Prostate gland (tissue), 2 donors: ENCODE measurements around the gene KLF13. TPM values are rescaled to one million over a fixed set of nuclear protein-coding genes. Genes with fewer than 3 reads are reported as not detected.
A peak's percentile ranks its signal among the peaks of the same experiment; 100 is the strongest.

Experiments used
- DNase-seq: peaks from one replicate; pipeline ENCODE4 v3.0.0-alpha.2; 2019; ENCODE audit warnings: low spot score
- H3K27ac ChIP-seq, 2 donors: fragments of 200-600 bp; sonication (generic); 2 replicates each; pipeline ENCODE4 v1.5.1; 2017 to 2019
- H3K27me3 ChIP-seq: fragments of 200-600 bp; sonication (generic); replicated peaks from 2 replicates; pipeline ENCODE4 v1.5.1; 2019; ENCODE audit not compliant: insufficient read depth
- H3K36me3 ChIP-seq, 2 donors: fragments of 200-600 bp; sonication (generic); 1 replicate in 1 of 2; 2 replicates in 1 of 2; pipeline versions ENCODE4 v1.5.1 to v1.8.1; 2017 to 2019
- H3K4me1 ChIP-seq: fragments of 200-600 bp; sonication (generic); replicated peaks from 2 replicates; pipeline ENCODE4 v1.5.1; 2019
- H3K4me3 ChIP-seq, 2 donors: fragments of 200-600 bp; sonication (generic); 2 replicates each; pipeline ENCODE4 v1.5.1; 2017 to 2019
- H3K9me3 ChIP-seq: fragments of 200-600 bp; sonication (generic); 2 replicates; pipeline ENCODE4 v1.5.1; 2017
- POLR2A ChIP-seq: fragments of 450-650 bp; IDR thresholded peaks from one replicate; pipeline ENCODE4 v1.6.1; 2016; ENCODE audit warnings: antibody characterized with exemption, mild to moderate bottlenecking
- POLR2AphosphoS5 ChIP-seq: sonication (generic); formaldehyde crosslinking; IDR thresholded peaks from one replicate; pipeline ENCODE4 v1.6.1; 2017; ENCODE audit warnings: antibody characterized with exemption
- WGBS: methylation state at CpG from one replicate; pipeline ENCODE4 v1.1.5; 2018; 5-methylcytosine and 5-hydroxymethylcytosine counted together
- intact Hi-C: fragments of 100-400 bp; cut with DNase I; formaldehyde crosslinking; loops from one replicate; pipeline ENCODE4 v1.14.2; 2022
- total RNA-seq, 2 donors: library from RNA; depleted of rRNA; stranded (reverse); fragments of >200 nt; gene quantifications; one replicate each; pipeline ENCODE4 v1.1.0, GENCODE V29; 2016
- TF ChIP-seq, protein P1 (sequence below), 4 experiments: fragments of 200-600 bp in 2 of 4; fragments of 450-650 bp in 2 of 4; sonication (generic) in 2 of 4; IDR thresholded peaks; 1 replicate in 3 of 4; 2 replicates in 1 of 4; pipeline ENCODE4 v1.5.1; 2016 to 2019; ENCODE audit warnings: antibody characterized with exemption in 4 of 4, mild to moderate bottlenecking in 2 of 4, moderate library complexity in 2 of 4

Gene KLF13
- total RNA-seq, 2 donors from 2014 or later, result 16.6 to 56.5 TPM

DNA sequence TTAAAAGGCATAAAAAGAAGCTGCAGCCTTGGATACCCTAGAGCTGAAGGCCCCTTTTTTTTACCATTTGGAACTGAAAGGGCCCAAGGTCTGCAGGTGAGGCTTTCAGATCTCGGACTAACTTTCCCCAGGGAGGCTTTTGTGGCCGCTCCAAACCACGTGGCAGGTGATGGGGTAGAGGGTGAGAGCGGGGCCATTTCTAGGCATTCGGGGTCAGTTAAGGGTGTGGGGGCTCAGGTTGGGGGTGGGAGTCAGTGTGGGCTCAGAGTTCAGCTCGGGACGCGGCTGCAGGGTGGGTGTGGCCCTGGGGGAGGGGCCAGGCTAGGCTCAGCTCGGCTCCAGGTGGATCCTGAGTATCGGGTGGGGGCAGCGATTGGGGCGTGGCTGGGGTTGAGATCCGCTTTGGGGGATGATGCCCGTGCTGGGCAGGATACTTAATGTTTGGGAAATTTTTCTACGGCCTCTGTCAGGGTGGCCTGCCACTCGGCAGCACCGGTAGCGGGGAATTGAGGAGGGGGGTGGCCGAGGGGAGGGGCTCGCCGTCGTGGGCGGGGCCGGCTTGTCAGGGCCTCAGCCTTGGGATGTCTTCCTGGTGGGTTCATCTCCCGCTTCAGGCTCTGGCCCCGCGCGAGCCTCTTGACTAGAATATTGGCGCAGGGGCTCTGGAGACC, 2.5 kb downstream of the KLF13 start:
- 20% methylated on average over 29 of the region's 29 CpGs for WGBS
- H3K4me3 ChIP-seq, result peak overlapping the region; percentile 90 to 96
- no peaks in the 10 kb centered on the region for H3K9me3 ChIP-seq
- TF ChIP-seq POLR2A (no peak), POLR2AphosphoS5 (no peak)
- TF ChIP-seq, protein P1, sequence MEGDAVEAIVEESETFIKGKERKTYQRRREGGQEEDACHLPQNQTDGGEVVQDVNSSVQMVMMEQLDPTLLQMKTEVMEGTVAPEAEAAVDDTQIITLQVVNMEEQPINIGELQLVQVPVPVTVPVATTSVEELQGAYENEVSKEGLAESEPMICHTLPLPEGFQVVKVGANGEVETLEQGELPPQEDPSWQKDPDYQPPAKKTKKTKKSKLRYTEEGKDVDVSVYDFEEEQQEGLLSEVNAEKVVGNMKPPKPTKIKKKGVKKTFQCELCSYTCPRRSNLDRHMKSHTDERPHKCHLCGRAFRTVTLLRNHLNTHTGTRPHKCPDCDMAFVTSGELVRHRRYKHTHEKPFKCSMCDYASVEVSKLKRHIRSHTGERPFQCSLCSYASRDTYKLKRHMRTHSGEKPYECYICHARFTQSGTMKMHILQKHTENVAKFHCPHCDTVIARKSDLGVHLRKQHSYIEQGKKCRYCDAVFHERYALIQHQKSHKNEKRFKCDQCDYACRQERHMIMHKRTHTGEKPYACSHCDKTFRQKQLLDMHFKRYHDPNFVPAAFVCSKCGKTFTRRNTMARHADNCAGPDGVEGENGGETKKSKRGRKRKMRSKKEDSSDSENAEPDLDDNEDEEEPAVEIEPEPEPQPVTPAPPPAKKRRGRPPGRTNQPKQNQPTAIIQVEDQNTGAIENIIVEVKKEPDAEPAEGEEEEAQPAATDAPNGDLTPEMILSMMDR (IDR thresholded peaks at IDR 0.05), result no peak
- H3K4me1 ChIP-seq, result peaks cover 9% of the 10 kb centered on the region
- peak overlapping the region; percentile 97 to 99 for H3K27ac ChIP-seq
- H3K27me3 ChIP-seq, result no peaks in the 10 kb centered on the region
- no peak for DNase-seq
- intact Hi-C loops, result loop anchor here (5.0 to 10.0 kb wide), 4 partner anchors 38 to 424 kb away; partner anchors contain the start of gene FAN1
- H3K36me3 ChIP-seq, result no peaks in the 10 kb centered on the region

DNA sequence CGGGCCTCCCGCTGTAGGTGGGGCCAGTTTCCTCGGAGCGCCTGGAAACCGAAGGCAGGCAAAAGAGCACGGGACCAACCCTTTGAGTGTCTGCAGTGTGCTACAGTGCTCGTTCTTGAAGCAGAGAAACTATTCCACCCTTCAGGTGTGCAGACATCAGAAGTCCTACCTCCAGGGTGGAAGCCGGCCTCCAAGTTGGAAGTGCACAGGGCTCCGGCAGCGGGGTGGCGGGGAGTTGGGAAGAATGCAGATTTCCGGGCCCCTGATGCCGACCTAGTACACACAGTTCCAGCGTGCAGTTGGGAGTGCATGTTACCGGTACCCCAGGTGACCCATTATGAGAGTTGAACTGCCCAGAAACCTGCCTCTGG, 3.0 kb downstream of the KLF13 start:
- H3K27ac ChIP-seq, result peak overlapping the region; percentile 97 to 99
- WGBS, result 63% methylated on average over 15 of the region's 15 CpGs
- no peaks in the 10 kb centered on the region for H3K9me3 ChIP-seq
- TF ChIP-seq, protein P1 (IDR thresholded peaks at IDR 0.05), result no peak
- TF ChIP-seq POLR2AphosphoS5 (no peak), POLR2A (no peak)
- no peaks in the 10 kb centered on the region for H3K36me3 ChIP-seq
- intact Hi-C loops, result loop anchor here (5.0 to 10.0 kb wide), 4 partner anchors 38 to 425 kb away; partner anchors contain the start of gene FAN1
- H3K27me3 ChIP-seq, result no peaks in the 10 kb centered on the region
- no peak for DNase-seq
- H3K4me1 ChIP-seq, result peaks cover 11% of the 10 kb centered on the region
- peak overlapping the region in 1 of 2 donors; percentile 96 for H3K4me3 ChIP-seq

- peaks cover 14% of the 10 kb centered on the region for H3K4me1 ChIP-seq
- 74% methylated on average over 10 of the region's 10 CpGs for WGBS
These were observed 3.6 kb downstream of the KLF13 start for GRCh38 chr15:31330111-31330785.

DNA sequence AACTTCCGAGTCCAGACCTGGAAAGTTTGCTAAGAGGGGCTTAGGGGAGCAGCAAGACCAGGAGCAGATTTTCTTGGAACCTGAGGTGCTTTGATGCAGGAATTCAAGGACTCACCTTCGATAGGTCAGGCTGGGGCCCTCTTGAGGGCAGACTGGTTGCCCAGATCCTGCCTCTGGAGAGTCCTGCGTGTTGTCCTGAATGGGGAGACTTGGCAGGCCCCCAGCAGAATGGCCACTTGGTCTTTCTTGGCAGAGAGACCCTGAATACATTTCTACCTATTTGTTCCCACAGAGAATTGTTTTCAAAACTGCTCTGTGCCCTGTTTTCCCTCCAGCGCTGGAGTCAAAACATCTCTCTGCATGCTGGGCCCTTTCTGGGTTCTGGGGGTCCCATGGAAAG, 4.2 kb downstream of the KLF13 start:
- intact Hi-C loops, result no loop called here
- no peak for DNase-seq
- Histone ChIP-seq H3K9me3 (no peaks in the 10 kb centered on the region), H3K4me1 (peaks cover 17% of the 10 kb centered on the region), H3K36me3 (no peaks in the 10 kb centered on the region), H3K27ac (peak overlapping the region in 1 of 2 donors; percentile 99), H3K27me3 (no peaks in the 10 kb centered on the region), H3K4me3 (no peak overlapping the region)
- no peak for TF ChIP-seq POLR2A
- TF ChIP-seq POLR2AphosphoS5, result no peak
- TF ChIP-seq, protein P1 (IDR thresholded peaks at IDR 0.05), result no peak
- WGBS, result 76% methylated on average over 4 of the region's 4 CpGs

More at GRCh38 chr15:31330111-31330785, 3.6 kb downstream of the KLF13 start:
- intact Hi-C loops, result no loop called here
- H3K9me3 ChIP-seq, result no peaks in the 10 kb centered on the region
- H3K4me3 ChIP-seq, result no peak overlapping the region
- no peak for DNase-seq
- H3K27me3 ChIP-seq, result no peaks in the 10 kb centered on the region
- no peaks in the 10 kb centered on the region for H3K36me3 ChIP-seq
- TF ChIP-seq, protein P1 (IDR thresholded peaks at IDR 0.05), result no peak
- H3K27ac ChIP-seq, result peak overlapping the region; percentile 97 to 99

DNA sequence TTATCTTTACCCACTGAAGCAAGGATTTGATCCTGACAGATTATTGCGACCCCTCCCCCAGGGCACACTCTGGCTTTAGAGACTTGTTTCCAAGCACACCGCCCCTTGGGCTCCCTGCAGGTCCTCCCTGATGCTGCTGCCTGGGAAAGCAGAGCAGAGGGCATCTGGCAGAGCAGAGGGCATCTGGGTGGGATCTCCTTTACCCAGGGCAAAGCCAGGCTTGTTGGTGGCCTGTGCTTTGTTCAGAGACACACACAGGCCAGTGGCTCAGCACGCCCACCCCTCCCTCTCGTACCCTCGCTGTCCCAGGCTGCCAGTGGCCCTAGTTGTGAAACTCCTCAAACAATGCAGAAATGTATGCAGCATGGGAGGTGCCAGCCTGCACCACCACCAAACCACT, 4.8 kb downstream of the KLF13 start:
- intact Hi-C loops, result no loop called here
- peaks cover 22% of the 10 kb centered on the region for H3K4me1 ChIP-seq
- H3K9me3 ChIP-seq, result no peaks in the 10 kb centered on the region
- no peaks in the 10 kb centered on the region for H3K36me3 ChIP-seq
- no peak overlapping the region for H3K4me3 ChIP-seq
- 85% methylated on average over 5 of the region's 5 CpGs for WGBS
- DNase-seq, result no peak
- H3K27ac ChIP-seq, result peak overlapping the region in 1 of 2 donors; percentile 70
- no peaks in the 10 kb centered on the region for H3K27me3 ChIP-seq
- TF ChIP-seq POLR2AphosphoS5 (no peak), POLR2A (no peak)
- TF ChIP-seq, protein P1 (IDR thresholded peaks at IDR 0.05), result no peak
